Ishikawa (cell line): ENCODE measurements around the gene TMOD1.

Experiments
- CREB1 ChIP-seq: IDR thresholded peaks from 2 replicates; pipeline ENCODE4 v1.6.1; 2012; ENCODE audit warnings: low read depth
- EGR1 ChIP-seq: IDR thresholded peaks from 2 replicates; pipeline ENCODE4 v1.6.1; 2012
- NFIC ChIP-seq: IDR thresholded peaks from 2 replicates; pipeline ENCODE4 v1.6.1; 2012
- RAD21 ChIP-seq: IDR thresholded peaks from 2 replicates; pipeline ENCODE4 v1.6.1; 2012; ENCODE audit warnings: low read depth
- REST ChIP-seq: IDR thresholded peaks from 2 replicates; pipeline ENCODE4 v1.6.1; 2012; ENCODE audit warnings: low read depth, mild to moderate bottlenecking
- TAF1 ChIP-seq: IDR thresholded peaks from 2 replicates; pipeline ENCODE4 v1.6.1; 2012; ENCODE audit warnings: low read depth, mild to moderate bottlenecking
- TCF12 ChIP-seq: IDR thresholded peaks from 2 replicates; pipeline ENCODE4 v1.6.1; 2012; ENCODE audit warnings: low read depth
- TEAD4 ChIP-seq: IDR thresholded peaks from 2 replicates; pipeline ENCODE4 v1.6.1; 2012
- TF ChIP-seq, protein P1 (sequence below): IDR thresholded peaks from 2 replicates; pipeline ENCODE4 v1.6.1; 2012

GRCh38 chr9:97527626-97528528 lies 26.4 kb downstream of the TMOD1 start:
- no peak for TF ChIP-seq REST
- no peak for TF ChIP-seq NFIC
- no peak for TF ChIP-seq CREB1
- no peak for TF ChIP-seq EGR1
- TF ChIP-seq TEAD4, result no peak
- TF ChIP-seq TAF1, result no peak
- TF ChIP-seq TCF12, result no peak; the same call in 1 of the 2 replicates
- no peak for TF ChIP-seq RAD21
- TF ChIP-seq, protein P1, sequence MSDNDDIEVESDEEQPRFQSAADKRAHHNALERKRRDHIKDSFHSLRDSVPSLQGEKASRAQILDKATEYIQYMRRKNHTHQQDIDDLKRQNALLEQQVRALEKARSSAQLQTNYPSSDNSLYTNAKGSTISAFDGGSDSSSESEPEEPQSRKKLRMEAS, result no peak; the same call in 1 of the 2 replicates
